ENCODE measurements around the gene DYNC1I1. TPM values are rescaled to one million over a fixed set of nuclear protein-coding genes. Genes with fewer than 3 reads are reported as not detected.

DYNC1I1 gene
- total RNA-seq, 4 donors from 2014 or later: 7.8 to 21.3 (median 11.6) TPM

DNA sequence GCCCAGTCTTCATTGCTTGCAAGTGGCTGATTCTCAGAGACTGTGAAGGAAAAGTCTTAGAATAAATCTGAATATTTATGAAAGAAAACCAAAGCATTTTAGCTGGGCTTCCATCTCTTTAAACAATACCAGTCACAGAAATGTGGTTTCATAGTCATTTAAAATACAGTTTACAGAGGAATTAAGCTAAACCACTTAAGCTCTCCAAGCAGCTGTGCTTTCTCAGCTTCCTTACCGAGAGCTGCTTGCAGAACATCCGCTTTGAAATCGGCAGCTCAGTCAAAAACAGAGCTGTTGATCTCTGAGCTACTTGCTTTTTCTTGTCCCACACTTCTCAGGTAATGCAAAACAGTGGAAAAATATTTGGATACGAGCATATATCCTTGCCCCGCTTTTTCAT is 134.5 kb downstream of the DYNC1I1 start:
- no peaks in the 10 kb centered on the region for H3K4me1 ChIP-seq
- no peaks in the 10 kb centered on the region for H3K36me3 ChIP-seq
- TF ChIP-seq, protein P1, sequence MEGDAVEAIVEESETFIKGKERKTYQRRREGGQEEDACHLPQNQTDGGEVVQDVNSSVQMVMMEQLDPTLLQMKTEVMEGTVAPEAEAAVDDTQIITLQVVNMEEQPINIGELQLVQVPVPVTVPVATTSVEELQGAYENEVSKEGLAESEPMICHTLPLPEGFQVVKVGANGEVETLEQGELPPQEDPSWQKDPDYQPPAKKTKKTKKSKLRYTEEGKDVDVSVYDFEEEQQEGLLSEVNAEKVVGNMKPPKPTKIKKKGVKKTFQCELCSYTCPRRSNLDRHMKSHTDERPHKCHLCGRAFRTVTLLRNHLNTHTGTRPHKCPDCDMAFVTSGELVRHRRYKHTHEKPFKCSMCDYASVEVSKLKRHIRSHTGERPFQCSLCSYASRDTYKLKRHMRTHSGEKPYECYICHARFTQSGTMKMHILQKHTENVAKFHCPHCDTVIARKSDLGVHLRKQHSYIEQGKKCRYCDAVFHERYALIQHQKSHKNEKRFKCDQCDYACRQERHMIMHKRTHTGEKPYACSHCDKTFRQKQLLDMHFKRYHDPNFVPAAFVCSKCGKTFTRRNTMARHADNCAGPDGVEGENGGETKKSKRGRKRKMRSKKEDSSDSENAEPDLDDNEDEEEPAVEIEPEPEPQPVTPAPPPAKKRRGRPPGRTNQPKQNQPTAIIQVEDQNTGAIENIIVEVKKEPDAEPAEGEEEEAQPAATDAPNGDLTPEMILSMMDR (IDR thresholded peaks at IDR 0.05 in 4 of 5, conservative IDR thresholded peaks at IDR 0.05 in 1 of 5): no peak
- no peak for TF ChIP-seq POLR2A (IDR thresholded peaks at IDR 0.05)
- no peak overlapping the region for H3K4me3 ChIP-seq
- in situ Hi-C loops (cut with MboI; ENCODE audit: low sequenced_read_pairs in 4 of 4) (loop anchor here in 1 of 4 donors (25.0 kb wide), 1 partner anchor 1130 kb away; no protein-coding TSS in a partner anchor), intact Hi-C loops (cut with DNase I; ENCODE audit: low total_unique reads) (no loop called here)
- H3K9me3 ChIP-seq: no peaks in the 10 kb centered on the region
- H3K27ac ChIP-seq: no peak overlapping the region
- no peak for ATAC-seq
- no peak for DNase-seq
- no peaks in the 10 kb centered on the region for H3K27me3 ChIP-seq

GRCh38 chr7:95907337-95907736 is 135.0 kb downstream of the DYNC1I1 start:
- H3K4me3 ChIP-seq: no peak overlapping the region
- no peak for TF ChIP-seq POLR2A (IDR thresholded peaks at IDR 0.05)
- TF ChIP-seq, protein P1 (IDR thresholded peaks at IDR 0.05 in 4 of 5, conservative IDR thresholded peaks at IDR 0.05 in 1 of 5): no peak
- no peaks in the 10 kb centered on the region for H3K36me3 ChIP-seq
- in situ Hi-C loops (cut with MboI; ENCODE audit: low sequenced_read_pairs in 4 of 4): loop anchor here in 1 of 4 donors (25.0 kb wide), 1 partner anchor 1130 kb away; no protein-coding TSS in a partner anchor
- no peak overlapping the region for H3K27ac ChIP-seq
- ATAC-seq (no peak), DNase-seq (no peak)
- no peaks in the 10 kb centered on the region for H3K27me3 ChIP-seq
- intact Hi-C loops (cut with DNase I; ENCODE audit: low total_unique reads): no loop called here
- H3K9me3 ChIP-seq: no peaks in the 10 kb centered on the region
- H3K4me1 ChIP-seq: no peaks in the 10 kb centered on the region

GRCh38 chr7:95908499-95908898 is 136.1 kb downstream of the DYNC1I1 start:
- Histone ChIP-seq H3K9me3 (no peaks in the 10 kb centered on the region), H3K4me1 (no peaks in the 10 kb centered on the region), H3K27me3 (no peaks in the 10 kb centered on the region), H3K36me3 (no peaks in the 10 kb centered on the region), H3K27ac (no peak overlapping the region), H3K4me3 (no peak overlapping the region)
- no peak for ATAC-seq
- in situ Hi-C loops (cut with MboI; ENCODE audit: low sequenced_read_pairs in 4 of 4): loop anchor here in 1 of 4 donors (25.0 kb wide), 1 partner anchor 1129 kb away; no protein-coding TSS in a partner anchor
- DNase-seq: no peak
- TF ChIP-seq, protein P1 (IDR thresholded peaks at IDR 0.05 in 4 of 5, conservative IDR thresholded peaks at IDR 0.05 in 1 of 5): no peak
- no peak for TF ChIP-seq POLR2A (IDR thresholded peaks at IDR 0.05)
- intact Hi-C loops (cut with DNase I; ENCODE audit: low total_unique reads): no loop called here

DNA sequence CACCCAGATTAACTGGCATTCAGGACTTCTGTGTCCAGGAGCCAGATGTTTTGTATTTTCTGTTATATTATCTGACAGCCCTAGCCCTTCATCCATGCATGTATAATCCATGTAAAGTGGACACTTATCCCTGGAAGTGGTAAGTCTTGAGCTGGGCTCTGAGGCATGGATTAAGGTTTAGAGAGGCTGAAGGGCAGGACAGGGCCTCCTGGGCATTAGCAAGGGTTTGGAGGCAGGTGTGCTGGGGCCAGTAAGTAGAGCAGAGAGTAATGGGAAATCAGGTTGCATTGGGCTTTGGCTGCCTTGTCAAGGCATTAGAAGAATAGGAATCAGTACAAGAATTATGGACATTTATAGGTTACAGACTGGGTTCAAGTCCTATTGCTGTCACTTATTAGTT is 138.0 kb downstream of the DYNC1I1 start:
- Histone ChIP-seq H3K9me3 (no peaks in the 10 kb centered on the region), H3K27me3 (no peaks in the 10 kb centered on the region), H3K4me3 (no peak overlapping the region), H3K36me3 (no peaks in the 10 kb centered on the region), H3K4me1 (no peaks in the 10 kb centered on the region), H3K27ac (no peak overlapping the region)
- intact Hi-C loops (cut with DNase I; ENCODE audit: low total_unique reads) (no loop called here), in situ Hi-C loops (cut with MboI; ENCODE audit: low sequenced_read_pairs in 4 of 4) (loop anchor here (10.0 to 25.0 kb wide), 4 partner anchors 1114 to 1154 kb away; partner anchors contain the start of gene DLX5 (in 1 of the 4))
- ATAC-seq (no peak), DNase-seq (no peak)
- no peak for TF ChIP-seq POLR2A (IDR thresholded peaks at IDR 0.05)
- TF ChIP-seq, protein P1 (IDR thresholded peaks at IDR 0.05 in 4 of 5, conservative IDR thresholded peaks at IDR 0.05 in 1 of 5): no peak

GRCh38 chr7:95915731-95916130 is 143.4 kb downstream of the DYNC1I1 start:
- in situ Hi-C loops (cut with MboI; ENCODE audit: low sequenced_read_pairs in 4 of 4): loop anchor here (10.0 to 25.0 kb wide), 4 partner anchors 1109 to 1149 kb away; partner anchors contain the start of gene DLX5 (in 1 of the 4)
- intact Hi-C loops (cut with DNase I; ENCODE audit: low total_unique reads): loop anchor here (1.0 to 5.0 kb wide), 3 partner anchors 162 to 1152 kb away; no protein-coding TSS in a partner anchor
- TF ChIP-seq, protein P1 (IDR thresholded peaks at IDR 0.05 in 4 of 5, conservative IDR thresholded peaks at IDR 0.05 in 1 of 5): no peak
- TF ChIP-seq POLR2A (IDR thresholded peaks at IDR 0.05): no peak
- DNase-seq (no peak), ATAC-seq (no peak)
- Histone ChIP-seq H3K4me1 (no peaks in the 10 kb centered on the region), H3K27me3 (no peaks in the 10 kb centered on the region), H3K4me3 (no peak overlapping the region), H3K27ac (no peak overlapping the region), H3K9me3 (no peaks in the 10 kb centered on the region), H3K36me3 (no peaks in the 10 kb centered on the region)

Data from gastrocnemius medialis (tissue), 4 donors.